Measurements from ENCODE around the gene RGMA.
"Not testable (repeated sequence)": the region's sequence is repeated elsewhere in the genome, so short reads cannot be mapped to it uniquely, and the experiment has no call there.

RGMA gene

DNA sequence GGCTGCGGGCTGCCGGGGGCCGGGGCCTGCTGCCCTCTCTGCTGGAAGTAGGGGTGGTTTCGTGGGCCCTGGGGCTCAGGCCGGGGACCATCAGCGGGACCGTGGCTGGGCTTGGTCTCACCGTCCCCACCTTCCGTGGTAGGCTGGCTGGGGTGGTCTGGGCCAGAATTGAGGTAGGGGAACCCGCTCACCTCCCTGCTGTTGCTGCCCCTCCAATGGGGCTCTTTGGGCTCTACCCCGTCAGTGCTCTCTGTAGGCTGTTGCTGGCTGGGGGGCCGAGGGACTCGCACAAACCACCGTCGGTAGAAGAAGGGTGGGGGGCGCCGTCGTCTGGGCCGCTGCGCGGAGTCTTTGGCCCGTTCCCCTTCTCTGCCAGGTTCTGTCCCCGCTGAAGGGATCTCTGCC is 23.4 kb downstream of the RGMA start:
- no peak for DNase-seq

DNA sequence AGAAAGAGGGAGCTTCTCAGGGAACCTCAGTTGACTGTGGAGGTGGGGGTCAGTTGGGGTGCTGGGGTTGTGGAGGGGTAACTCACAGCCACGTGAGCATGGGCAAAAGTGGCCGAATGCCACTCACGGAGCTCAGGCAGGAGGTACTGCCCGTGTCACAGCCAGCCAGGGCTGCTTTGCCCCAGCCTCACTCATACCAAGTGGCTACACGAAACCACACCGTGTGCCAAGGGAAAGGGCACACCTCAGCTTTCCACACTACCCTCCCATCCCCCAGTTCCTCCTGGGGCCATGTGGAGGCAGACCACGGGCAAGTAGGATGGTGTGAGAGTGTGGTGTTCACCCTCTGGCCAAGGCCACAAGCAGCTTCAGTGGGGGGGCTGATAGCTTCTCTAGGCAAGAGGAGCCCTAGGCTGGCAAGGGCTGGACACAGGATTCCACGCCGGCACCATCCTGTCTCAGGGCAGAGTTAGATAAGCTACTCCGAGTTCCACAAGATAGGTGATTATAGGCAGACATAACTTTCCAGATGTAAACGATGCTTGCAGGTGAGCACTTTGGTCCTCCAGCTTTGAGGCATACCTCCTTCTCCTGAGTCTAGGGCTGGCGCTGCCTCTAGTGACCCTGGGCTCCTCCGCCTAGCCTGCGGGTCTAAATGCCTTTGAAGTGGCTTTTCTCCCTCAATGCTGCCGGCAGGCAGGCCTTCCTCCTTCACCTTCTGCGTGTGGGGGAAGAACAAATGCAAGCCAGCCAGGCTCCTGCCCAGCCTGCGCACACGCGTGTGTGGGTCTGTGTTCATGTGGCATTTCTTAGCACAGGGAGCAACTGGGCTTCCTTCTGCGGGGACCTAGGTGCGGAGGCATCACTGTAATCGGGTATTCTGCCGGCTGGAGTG is 25.0 kb downstream of the RGMA start:
- no peak for DNase-seq

- DNase-seq, result no peak
Observed at GRCh38 chr15:93063262-93063671, 25.7 kb downstream of the RGMA start.

DNA sequence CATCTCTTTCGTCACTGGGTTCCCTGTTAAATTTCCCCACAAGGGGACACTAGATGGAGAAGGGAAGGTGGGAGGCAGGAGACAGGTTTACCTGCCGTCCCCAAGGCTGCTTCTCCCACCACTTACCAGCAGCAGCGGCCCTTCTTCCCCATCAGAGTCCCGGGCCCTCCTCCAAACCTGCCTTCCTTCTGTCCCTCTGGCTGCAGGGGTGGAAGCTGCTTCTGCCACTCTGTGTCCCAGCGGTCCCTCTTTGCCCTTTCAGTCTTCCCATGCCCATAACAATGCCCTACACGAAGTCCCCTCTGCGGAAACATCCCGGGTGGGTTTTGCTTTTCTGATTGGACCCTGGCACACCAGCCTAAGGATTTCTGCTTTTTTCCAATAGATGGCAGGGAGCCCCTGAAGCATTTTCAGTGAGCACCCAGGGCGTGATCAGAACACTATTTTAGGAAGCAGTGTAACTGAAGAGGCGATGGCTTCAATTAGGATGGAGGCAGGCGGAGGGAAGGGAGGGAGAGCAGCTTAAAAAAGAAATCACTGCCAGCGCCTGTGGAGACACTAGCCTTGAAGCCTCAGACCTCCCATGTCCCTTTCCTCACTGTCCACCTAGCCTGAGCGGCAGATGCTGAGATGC is 26.3 kb downstream of the RGMA start:
- not testable (repeated sequence) for DNase-seq

GRCh38 chr15:93060336-93061248 is 28.4 kb downstream of the RGMA start:
- no peak for DNase-seq

- DNase-seq, result no peak
Observed at GRCh38 chr15:93059442-93059841, 29.6 kb downstream of the RGMA start.

DNA sequence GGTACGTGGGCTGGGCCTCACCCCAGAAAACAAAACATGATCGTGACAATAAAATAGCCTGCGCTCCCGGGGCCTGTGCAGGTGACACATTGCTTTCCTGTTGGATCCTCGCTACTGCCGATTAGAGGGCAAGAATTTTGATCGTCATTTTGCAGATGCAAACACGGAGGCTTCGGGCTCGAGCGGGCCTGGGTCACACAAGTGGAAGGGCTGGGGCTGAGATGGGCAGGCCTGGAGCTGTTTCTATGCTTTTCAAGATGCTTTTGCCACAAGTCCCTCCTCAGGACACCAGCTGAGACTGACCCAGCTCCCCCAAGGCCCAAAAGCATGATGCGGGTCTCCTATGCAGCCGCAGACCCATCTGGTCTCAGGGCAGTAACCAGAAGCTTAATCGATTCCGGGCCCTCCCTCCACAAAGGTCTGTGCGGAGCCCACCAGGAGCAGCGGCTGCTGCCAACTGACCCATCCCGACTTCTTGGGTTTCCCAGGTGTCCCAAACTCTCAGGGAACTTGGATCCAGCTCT is 30.0 kb downstream of the RGMA start:
- DNase-seq, result no peak

DNA sequence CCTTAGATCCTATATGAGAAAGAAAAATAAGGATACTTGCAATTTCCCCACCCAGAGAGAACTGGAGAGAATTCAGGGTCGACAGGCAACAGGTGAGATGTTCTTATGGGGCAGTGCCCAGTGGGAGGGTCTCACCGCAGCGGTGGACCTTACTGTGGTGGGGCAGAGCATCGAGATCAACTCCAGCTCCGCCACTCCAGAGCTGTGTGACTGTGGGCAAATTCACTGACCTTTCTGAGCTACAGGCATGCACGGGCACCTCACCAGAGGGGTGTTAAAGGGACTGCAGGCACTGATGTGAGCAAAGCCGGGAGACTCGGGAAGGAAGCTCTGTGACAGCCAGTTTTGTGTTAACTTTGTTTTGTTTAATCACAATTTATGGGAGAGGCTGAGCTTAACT is 30.9 kb downstream of the RGMA start:
- DNase-seq, result no peak

DNA sequence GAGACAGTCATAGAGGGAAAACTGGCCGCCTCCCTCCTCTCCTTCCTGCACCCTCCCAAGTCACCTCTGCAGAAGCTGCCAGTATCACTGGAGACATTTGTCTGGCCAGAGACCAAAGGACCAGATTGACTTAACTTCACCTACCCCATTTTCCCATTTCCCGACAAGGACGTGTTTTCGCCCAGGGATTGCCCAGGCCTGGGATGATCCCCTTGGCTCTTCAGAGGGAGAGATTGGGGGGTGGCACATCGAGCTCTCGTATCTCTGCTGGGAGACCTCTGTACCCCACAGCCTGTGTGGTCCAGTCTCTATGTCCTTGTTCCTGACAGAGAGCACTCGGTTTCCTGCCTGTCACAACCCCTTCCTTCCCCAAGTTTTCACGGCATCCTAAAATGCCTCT is 31.4 kb downstream of the RGMA start:
- no peak for DNase-seq

DNA sequence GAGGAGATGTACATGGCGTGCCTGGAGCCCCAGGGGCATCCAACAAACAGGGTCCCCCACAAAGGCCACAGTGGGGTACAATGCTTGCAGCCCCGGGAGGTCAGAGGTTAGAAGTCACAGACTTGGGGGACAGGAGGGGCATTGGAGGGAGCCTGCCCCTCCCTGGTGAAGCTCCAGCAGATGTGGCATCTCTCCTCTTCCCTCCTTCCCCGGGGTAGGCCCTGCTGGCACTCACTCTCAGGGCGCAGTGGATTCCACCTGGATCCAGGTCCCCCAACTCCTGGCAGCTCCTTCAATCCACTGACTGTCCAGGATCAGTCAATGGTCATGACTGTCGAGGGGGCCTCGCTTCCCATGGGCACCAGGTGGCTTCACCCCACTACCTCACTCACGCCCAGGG is 32.2 kb downstream of the RGMA start:
- DNase-seq, result no peak

DNA sequence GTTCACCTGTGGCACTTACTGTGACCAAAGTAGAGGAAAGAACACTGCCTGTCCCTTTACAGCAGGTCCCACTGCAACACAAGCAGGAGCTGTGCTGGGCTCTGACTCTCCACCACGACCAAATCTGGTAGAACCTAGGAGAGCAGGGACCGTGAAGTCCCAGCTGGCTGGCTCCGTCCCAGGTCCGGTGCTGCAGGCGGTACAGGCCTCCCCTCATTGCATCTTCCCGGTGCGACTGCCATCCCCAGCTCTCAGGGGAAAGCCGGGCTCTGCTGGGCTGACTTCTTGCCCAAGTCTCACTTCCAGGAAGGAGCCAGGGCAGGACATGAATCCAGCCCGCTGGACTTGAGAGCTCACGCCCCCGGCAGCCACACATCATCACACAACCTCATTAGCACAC is 33.8 kb downstream of the RGMA start:
- no peak for DNase-seq

DNA sequence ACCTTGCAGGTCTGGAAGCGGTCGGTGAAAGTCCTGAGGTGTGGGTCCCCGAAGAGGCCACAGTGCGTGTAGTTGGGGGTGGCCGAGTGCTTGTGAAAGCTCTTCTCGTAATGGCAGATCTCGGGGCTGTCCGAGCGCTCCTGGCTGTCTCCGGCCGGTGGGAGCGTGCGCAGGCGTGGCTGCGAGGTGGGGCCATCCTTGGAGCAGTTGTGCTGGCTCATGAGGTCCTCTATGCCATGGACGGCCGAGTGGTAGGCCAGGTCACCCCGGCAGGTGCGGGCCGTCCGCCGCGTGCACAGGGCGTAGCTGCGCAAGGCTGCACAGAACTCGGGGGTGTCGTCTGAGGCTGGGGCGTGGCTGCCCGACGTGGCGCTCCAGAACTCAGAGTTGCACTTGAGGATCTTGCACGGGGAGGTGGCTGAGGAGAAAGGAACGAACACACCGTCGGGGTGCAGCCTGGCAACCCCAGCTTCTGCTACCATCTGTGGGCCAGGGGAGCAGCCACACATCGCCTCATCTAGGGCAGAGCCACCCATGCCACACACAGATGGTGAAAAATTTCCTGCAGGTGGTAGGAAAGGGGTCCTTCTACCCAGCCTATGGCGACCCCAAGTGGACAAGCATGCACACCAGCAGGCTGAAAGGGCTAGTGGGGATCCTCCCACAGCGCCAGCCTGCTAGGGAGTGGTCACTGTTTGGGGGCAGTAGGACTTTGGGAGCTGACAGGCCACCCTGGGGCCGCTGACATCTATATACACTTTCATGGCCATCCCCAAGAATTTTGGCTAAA is 36.7 kb downstream of the RGMA start:
- no peak for DNase-seq

GRCh38 chr15:93051236-93052089 is 37.5 kb downstream of the RGMA start:
- DNase-seq, result no peak

DNA sequence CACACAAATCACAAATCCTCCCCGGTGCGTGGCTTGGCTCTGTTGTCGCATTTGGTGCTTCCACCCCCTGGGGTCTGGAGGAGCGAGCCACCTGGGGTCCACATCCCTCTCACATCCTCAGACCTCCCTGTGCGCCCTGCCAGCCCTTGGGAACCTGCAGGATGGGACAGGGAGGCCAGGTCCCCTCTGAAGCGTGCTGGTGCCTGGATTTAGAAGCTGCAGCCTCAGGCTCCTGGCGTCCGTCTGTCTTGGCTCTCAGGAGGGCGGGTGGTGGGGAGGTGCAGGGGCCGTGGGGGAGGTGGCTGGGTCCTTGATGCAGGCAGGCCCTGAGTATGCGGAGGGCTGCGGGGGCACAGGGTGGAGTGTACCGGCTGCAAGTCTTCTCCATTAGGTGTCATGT is 38.4 kb downstream of the RGMA start:
- no peak for DNase-seq

DNA sequence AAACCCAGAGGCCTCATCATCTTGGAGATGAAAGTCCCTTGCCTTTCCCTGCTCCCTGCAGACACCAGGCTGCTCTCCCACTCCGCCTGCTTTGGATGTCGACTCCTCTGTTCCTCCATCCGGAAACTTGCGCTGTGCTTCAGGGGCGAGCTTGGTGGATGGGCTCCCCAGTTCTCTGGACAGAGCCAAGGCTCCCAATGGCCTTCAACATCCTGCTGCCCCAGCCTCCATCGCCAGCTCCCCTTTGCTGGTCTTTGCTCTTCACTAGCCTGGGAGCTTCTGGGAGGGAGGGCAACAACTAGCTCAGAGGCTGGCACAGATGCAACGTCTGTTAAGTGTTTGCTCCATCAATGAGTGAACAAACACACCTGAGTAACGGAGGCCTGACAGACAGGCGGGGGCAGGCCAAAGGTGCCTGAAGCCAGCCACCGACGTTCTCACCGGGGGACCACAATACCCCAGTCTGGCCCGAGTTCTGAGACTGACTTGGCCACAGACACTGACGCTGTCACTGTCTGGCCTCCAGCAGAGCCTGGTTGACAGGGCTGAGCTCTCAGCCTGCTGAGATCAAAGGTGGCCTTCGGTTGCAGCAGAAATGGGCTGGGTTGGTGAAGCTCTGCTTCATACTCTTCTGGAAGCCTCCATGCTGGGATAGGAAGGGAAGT is 39.0 kb downstream of the RGMA start:
- no peak for DNase-seq

GRCh38 chr15:93049233-93049632 is 39.8 kb downstream of the RGMA start:
- DNase-seq, result no peak

DNA sequence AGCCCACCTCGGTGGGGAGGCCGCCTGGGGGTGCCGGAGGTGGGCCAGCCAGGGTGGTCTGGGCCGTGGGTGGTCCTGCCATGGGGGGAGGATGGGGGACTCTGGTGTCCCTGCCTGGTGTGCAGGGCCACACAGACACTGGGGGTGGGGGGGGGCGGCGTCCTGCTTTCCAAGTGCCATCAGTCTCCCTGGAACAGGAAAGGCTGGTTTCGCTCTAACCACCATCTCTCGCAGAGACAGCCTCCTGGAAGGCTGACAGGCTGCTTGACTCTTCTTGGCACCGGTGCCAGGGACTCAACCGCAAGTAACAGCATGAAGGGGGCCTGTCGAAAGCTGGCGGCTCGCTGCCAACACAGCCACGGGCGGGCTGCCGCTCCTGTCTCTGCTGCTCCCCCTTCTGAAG is 40.3 kb downstream of the RGMA start:
- peak; percentile 23 for DNase-seq

GRCh38 chr15:93048426-93048721 is 40.6 kb downstream of the RGMA start:
- no peak for DNase-seq

GRCh38 chr15:93047621-93048425 is 41.2 kb downstream of the RGMA start:
- no peak for DNase-seq

DNA sequence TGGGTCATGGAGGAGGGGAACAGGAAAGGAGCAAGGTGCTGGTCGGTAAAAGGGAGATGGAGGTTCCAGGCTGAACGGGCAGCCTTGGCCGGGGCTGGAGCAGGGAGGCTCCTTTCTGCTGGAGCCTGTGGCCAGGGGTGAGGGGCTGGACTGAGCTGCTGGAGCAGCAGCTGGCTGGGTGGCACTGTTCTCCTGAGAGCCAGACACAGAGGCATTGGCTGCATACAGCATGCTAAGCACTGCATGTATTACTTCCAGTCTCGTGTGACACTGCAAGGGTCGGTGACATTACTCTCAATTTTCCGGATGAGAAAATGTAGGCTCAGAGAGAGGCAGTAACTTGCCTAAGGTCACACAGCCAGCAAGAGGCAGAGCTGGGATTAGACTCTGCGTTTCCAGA is 42.3 kb downstream of the RGMA start:
- DNase-seq, result no peak

Data from NCI-H1105 (cell line).